ENCODE measurements around the gene ZNF93.
"Not testable (repeated sequence)": the region's sequence is repeated elsewhere in the genome, so short reads cannot be mapped to it uniquely, and the experiment has no call there.

GRCh38 chr19:19907551-19907950, 6.8 kb downstream of the ZNF93 start:
- TF ChIP-seq CTCF, POLR2A (IDR thresholded peaks at IDR 0.05): not testable (repeated sequence)

Data from lower leg skin (tissue), 3 donors.